Measurements from ENCODE around the gene APAF1. TPM values are rescaled to one million over a fixed set of nuclear protein-coding genes. Genes with fewer than 3 reads are reported as not detected.

The APAF1 gene
- total and polyA plus RNA-seq, 2 donors (not counting 1 experiment from before 2014, with no cell fraction given) = 9.1 to 36.9 TPM

- DNase-seq (no peak), ATAC-seq (ENCODE audit: low read depth) (no peak)
- Histone ChIP-seq H2AFZ (ENCODE audit: insufficient read depth, low read depth, low read length, poor library complexity, severe bottlenecking) (no peak overlapping the region), H3K27ac (ENCODE audit: low read length in 2 of 2) (no peak overlapping the region), H3K9me3 (ENCODE audit: control extremely low read depth in 1 of 3, control insufficient read depth in 2 of 3, insufficient read depth in 1 of 3, low read length in 2 of 3) (no peaks in the 10 kb centered on the region), H3K4me2 (replicated peaks; ENCODE audit: low read depth, low read length, poor library complexity, severe bottlenecking) (no peak overlapping the region), H3K4me3 (ENCODE audit: control extremely low read depth in 1 of 5, extremely low read depth in 1 of 5, insufficient read depth in 1 of 5, low read depth in 2 of 5, low read length in 4 of 5) (no peak overlapping the region), H3K79me2 (ENCODE audit: control insufficient read depth, insufficient read depth, low read length) (no peaks in the 10 kb centered on the region), H3K4me1 (ENCODE audit: control insufficient read depth in 2 of 2, insufficient read depth in 2 of 2, low read length in 2 of 2) (no peaks in the 10 kb centered on the region), H3K9ac (ENCODE audit: low read length) (no peak overlapping the region), H3K36me3 (replicated peaks in 1 of 2; ENCODE audit: control extremely low read depth in 1 of 2, control insufficient read depth in 1 of 2, extremely low read depth in 1 of 2, insufficient read depth in 2 of 2, low read length in 1 of 2) (peaks cover 9 to 72% of the 10 kb centered on the region in 2 experiments), H4K20me1 (ENCODE audit: control insufficient read depth, insufficient read depth, low read length, poor library complexity, severe bottlenecking) (no peaks in the 10 kb centered on the region), H3K27me3 (replicated peaks in 1 of 4; ENCODE audit: control extremely low read depth in 1 of 4, control insufficient read depth in 3 of 4, insufficient read depth in 4 of 4, low read length in 3 of 4) (no peaks in the 10 kb centered on the region)
- CTCF ChIA-PET = no interaction called here
- Mint-ChIP-seq H3K4me3 (no peak overlapping the region), H3K9me3 (ENCODE audit: insufficient read depth) (no peaks in the 10 kb centered on the region), H3K4me1 (no peaks in the 10 kb centered on the region), H3K27ac (no peak overlapping the region), H3K27me3 (no peaks in the 10 kb centered on the region)
- intact Hi-C loops (cut with micrococcal nuclease) = no loop called here
- TF ChIP-seq EZH2 (IDR thresholded peaks at IDR 0.05; ENCODE audit: borderline replicate concordance, insufficient read depth, low read depth, low read length, poor library complexity, severe bottlenecking) (no peak), CTCF (IDR thresholded peaks at IDR 0.05) (no peak)
- POLR2A ChIA-PET = no interaction called here
- no CpG with 5 or more reads among the region's 2 CpGs for WGBS (ENCODE audit: insufficient coverage)
These were observed 39.1 kb downstream of the APAF1 start for GRCh38 chr12:98684199-98684598.

- no CpG with 5 or more reads among the region's 2 CpGs for WGBS (ENCODE audit: insufficient coverage)
- ChIA-PET POLR2A (no interaction called here), CTCF (no interaction called here)
- no peak overlapping the region for H3K4me2 ChIP-seq (replicated peaks; ENCODE audit: low read depth, low read length, poor library complexity, severe bottlenecking)
- TF ChIP-seq CTCF (IDR thresholded peaks at IDR 0.05) (no peak), EZH2 (IDR thresholded peaks at IDR 0.05; ENCODE audit: borderline replicate concordance, insufficient read depth, low read depth, low read length, poor library complexity, severe bottlenecking) (no peak)
- no peaks in the 10 kb centered on the region for H3K9me3 ChIP-seq (ENCODE audit: control extremely low read depth in 1 of 3, control insufficient read depth in 2 of 3, insufficient read depth in 1 of 3, low read length in 2 of 3)
- H3K79me2 ChIP-seq (ENCODE audit: control insufficient read depth, insufficient read depth, low read length) = no peaks in the 10 kb centered on the region
- no peak overlapping the region for H3K4me3 ChIP-seq (ENCODE audit: control extremely low read depth in 1 of 5, extremely low read depth in 1 of 5, insufficient read depth in 1 of 5, low read depth in 2 of 5, low read length in 4 of 5)
- no peak overlapping the region for H3K27ac ChIP-seq (ENCODE audit: low read length in 2 of 2)
- ATAC-seq (ENCODE audit: low read depth) (no peak), DNase-seq (no peak)
- Mint-ChIP-seq H3K4me3 (no peak overlapping the region), H3K9me3 (ENCODE audit: insufficient read depth) (no peaks in the 10 kb centered on the region), H3K4me1 (no peaks in the 10 kb centered on the region), H3K27me3 (no peaks in the 10 kb centered on the region), H3K27ac (no peak overlapping the region)
- H3K36me3 ChIP-seq (replicated peaks in 1 of 2; ENCODE audit: control extremely low read depth in 1 of 2, control insufficient read depth in 1 of 2, extremely low read depth in 1 of 2, insufficient read depth in 2 of 2, low read length in 1 of 2) = peaks cover 11 to 68% of the 10 kb centered on the region in 2 experiments
- no peaks in the 10 kb centered on the region for H3K4me1 ChIP-seq (ENCODE audit: control insufficient read depth in 2 of 2, insufficient read depth in 2 of 2, low read length in 2 of 2)
- no peak overlapping the region for H2AFZ ChIP-seq (ENCODE audit: insufficient read depth, low read depth, low read length, poor library complexity, severe bottlenecking)
- intact Hi-C loops (cut with micrococcal nuclease) = no loop called here
- H3K9ac ChIP-seq (ENCODE audit: low read length) = no peak overlapping the region
- no peaks in the 10 kb centered on the region for H3K27me3 ChIP-seq (replicated peaks in 1 of 4; ENCODE audit: control extremely low read depth in 1 of 4, control insufficient read depth in 3 of 4, insufficient read depth in 4 of 4, low read length in 3 of 4)
- no peaks in the 10 kb centered on the region for H4K20me1 ChIP-seq (ENCODE audit: control insufficient read depth, insufficient read depth, low read length, poor library complexity, severe bottlenecking)
These were observed 41.5 kb downstream of the APAF1 start for GRCh38 chr12:98686603-98687002.
